SK-N-MC (cell line): Measurements from ENCODE around the gene OR2A42.
"Not testable (repeated sequence)": the region's sequence is repeated elsewhere in the genome, so short reads cannot be mapped to it uniquely, and the experiment has no call there.

Experiments
- EZH2 ChIP-seq: fragments of 200-600 bp; sonication (generic); IDR thresholded peaks from one replicate; pipeline ENCODE4 v1.6.1; 2017; ENCODE audit warnings: antibody characterized with exemption
- FOXP2 ChIP-seq: optimal IDR thresholded peaks from 2 replicates; pipeline ENCODE3; 2011; ENCODE audit warnings: mild to moderate bottlenecking, moderate library complexity; ENCODE audit not compliant: insufficient read depth; ENCODE audit errors: extremely low read length, control extremely low read depth
- POLR2AphosphoS5 ChIP-seq: IDR thresholded peaks from 2 replicates; pipeline ENCODE4 v1.6.1; 2012; ENCODE audit warnings: mild to moderate bottlenecking, low read depth, low read length, borderline replicate concordance

GRCh38 chr7:144252307-144252706 lies 12.9 kb upstream of the OR2A42 start:
- TF ChIP-seq POLR2AphosphoS5, EZH2, FOXP2: not testable (repeated sequence)
